Neural crest cell (in vitro differentiated cells): ENCODE measurements around the gene OR8K5. TPM values are rescaled to one million over a fixed set of nuclear protein-coding genes. Genes with fewer than 3 reads are reported as not detected.

Source experiments
- DNase-seq: peaks from one replicate; pipeline ENCODE4 v3.0.0; 2021; ENCODE audit warnings: low read depth, mixed read lengths, low spot score
- H3K27ac Mint-ChIP-seq: one replicate; pipeline ENCODE4 v1.8.0; 2021; ENCODE audit warnings: mild to moderate bottlenecking, mixed read lengths; ENCODE audit not compliant: unreplicated experiment
- H3K27me3 Mint-ChIP-seq: 2 replicates; pipeline ENCODE4 v1.8.0; 2021; ENCODE audit warnings: low read depth, mild to moderate bottlenecking, mixed read lengths
- H3K36me3 Mint-ChIP-seq: 2 replicates; pipeline ENCODE4 v1.8.0; 2021; ENCODE audit warnings: low read depth, mild to moderate bottlenecking, mixed read lengths
- H3K4me1 Mint-ChIP-seq: 2 replicates; pipeline ENCODE4 v1.8.0; 2021; ENCODE audit warnings: mixed read lengths
- H3K4me3 Mint-ChIP-seq: one replicate; pipeline ENCODE4 v1.8.0; 2021; ENCODE audit warnings: mild to moderate bottlenecking, mixed read lengths
- H3K9me3 Mint-ChIP-seq: 2 replicates; pipeline ENCODE4 v1.8.0; 2021; ENCODE audit warnings: mixed read lengths
- long read RNA-seq: library from polyadenylated mRNA; unstranded; transcript quantifications from one replicate; pipeline ENCODE4 v2.0.0, GENCODE V29; 2020
- total RNA-seq: library from RNA; stranded (reverse); gene quantifications from 2 replicates; pipeline ENCODE4 v1.2.1, GENCODE V29; 2021
- TF ChIP-seq, protein P1 (sequence below): fragments of 200-600 bp; sonication (generic); conservative IDR thresholded peaks from 2 replicates; pipeline ENCODE4 v1.5.0; 2021; ENCODE audit warnings: antibody characterized with exemption, mild to moderate bottlenecking

Gene OR8K5, protein sequence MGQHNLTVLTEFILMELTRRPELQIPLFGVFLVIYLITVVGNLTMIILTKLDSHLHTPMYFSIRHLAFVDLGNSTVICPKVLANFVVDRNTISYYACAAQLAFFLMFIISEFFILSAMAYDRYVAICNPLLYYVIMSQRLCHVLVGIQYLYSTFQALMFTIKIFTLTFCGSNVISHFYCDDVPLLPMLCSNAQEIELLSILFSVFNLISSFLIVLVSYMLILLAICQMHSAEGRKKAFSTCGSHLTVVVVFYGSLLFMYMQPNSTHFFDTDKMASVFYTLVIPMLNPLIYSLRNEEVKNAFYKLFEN
- not detected in 2 replicates for total RNA-seq
- long read RNA-seq, result 0 reads

DNA sequence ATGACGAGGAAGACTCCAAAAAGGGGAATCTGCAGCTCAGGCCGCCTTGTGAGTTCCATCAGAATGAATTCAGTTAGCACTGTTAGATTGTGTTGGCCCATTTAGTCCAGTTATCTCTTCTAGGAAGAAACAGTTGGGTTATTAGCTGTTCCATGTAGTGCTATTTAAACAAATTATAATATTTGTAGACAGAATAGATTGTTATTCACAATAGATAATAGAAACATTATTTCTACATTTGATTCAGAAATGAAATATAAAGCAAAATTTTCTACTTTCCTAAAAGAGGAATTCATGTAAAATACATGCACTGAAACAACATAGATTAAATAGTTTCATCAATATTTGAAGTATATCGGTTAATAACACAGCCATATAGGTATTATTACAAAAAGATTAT, at the start of gene OR8K5:
Gene OR8K5, minus strand, starts transcription at position 101 of the 400 bp plus-strand sequence. Its CDS starts 0 bp downstream, at position 101.
- no peaks in the 10 kb centered on the region for H3K27me3 Mint-ChIP-seq
- no peaks in the 10 kb centered on the region for H3K4me1 Mint-ChIP-seq
- no peaks in the 10 kb centered on the region for H3K36me3 Mint-ChIP-seq
- no peak within 1 kb of the TSS for H3K27ac Mint-ChIP-seq
- no peak for DNase-seq
- TF ChIP-seq, protein P1, sequence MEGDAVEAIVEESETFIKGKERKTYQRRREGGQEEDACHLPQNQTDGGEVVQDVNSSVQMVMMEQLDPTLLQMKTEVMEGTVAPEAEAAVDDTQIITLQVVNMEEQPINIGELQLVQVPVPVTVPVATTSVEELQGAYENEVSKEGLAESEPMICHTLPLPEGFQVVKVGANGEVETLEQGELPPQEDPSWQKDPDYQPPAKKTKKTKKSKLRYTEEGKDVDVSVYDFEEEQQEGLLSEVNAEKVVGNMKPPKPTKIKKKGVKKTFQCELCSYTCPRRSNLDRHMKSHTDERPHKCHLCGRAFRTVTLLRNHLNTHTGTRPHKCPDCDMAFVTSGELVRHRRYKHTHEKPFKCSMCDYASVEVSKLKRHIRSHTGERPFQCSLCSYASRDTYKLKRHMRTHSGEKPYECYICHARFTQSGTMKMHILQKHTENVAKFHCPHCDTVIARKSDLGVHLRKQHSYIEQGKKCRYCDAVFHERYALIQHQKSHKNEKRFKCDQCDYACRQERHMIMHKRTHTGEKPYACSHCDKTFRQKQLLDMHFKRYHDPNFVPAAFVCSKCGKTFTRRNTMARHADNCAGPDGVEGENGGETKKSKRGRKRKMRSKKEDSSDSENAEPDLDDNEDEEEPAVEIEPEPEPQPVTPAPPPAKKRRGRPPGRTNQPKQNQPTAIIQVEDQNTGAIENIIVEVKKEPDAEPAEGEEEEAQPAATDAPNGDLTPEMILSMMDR, result no peak
- no peak within 1 kb of the TSS for H3K4me3 Mint-ChIP-seq
- peaks cover 10% of the 10 kb centered on the region for H3K9me3 Mint-ChIP-seq

GRCh38 chr11:56207790-56208189, 47.7 kb upstream of the OR8K5 start:
- Mint-ChIP-seq H3K4me1 (no peaks in the 10 kb centered on the region), H3K9me3 (no peaks in the 10 kb centered on the region), H3K27me3 (no peaks in the 10 kb centered on the region), H3K36me3 (no peaks in the 10 kb centered on the region), H3K27ac (no peak overlapping the region), H3K4me3 (no peak overlapping the region)
- TF ChIP-seq, protein P1, result no peak
- no peak for DNase-seq

- no peak for DNase-seq
- TF ChIP-seq, protein P1, result no peak
- H3K27ac Mint-ChIP-seq, result no peak overlapping the region
- no peaks in the 10 kb centered on the region for H3K27me3 Mint-ChIP-seq
- H3K4me1 Mint-ChIP-seq, result no peaks in the 10 kb centered on the region
- H3K36me3 Mint-ChIP-seq, result no peaks in the 10 kb centered on the region
- H3K4me3 Mint-ChIP-seq, result no peak overlapping the region
- peaks cover 2% of the 10 kb centered on the region for H3K9me3 Mint-ChIP-seq
These were observed 37.2 kb upstream of the OR8K5 start for GRCh38 chr11:56197367-56197766.

DNA sequence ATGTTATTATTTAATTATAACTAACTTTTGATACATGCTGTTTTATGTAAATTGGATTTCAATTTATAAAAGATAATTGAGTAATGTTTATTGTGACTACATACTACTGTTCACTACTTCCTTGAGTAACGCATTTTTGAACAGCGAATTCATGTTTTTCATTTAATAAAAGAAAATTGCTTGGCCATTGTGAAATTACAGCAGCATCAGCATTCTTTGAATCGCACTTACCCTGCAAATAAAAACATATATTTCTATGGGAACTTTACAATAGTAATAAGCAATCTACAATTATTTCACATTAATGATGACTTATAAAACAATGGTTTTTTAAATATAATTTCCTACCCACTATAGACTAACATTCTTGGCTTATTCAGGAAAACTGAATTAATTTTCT, 36.6 kb upstream of the OR8K5 start:
- H3K27me3 Mint-ChIP-seq, result no peaks in the 10 kb centered on the region
- peaks cover 3% of the 10 kb centered on the region for H3K9me3 Mint-ChIP-seq
- no peaks in the 10 kb centered on the region for H3K4me1 Mint-ChIP-seq
- TF ChIP-seq, protein P1, result no peak
- no peaks in the 10 kb centered on the region for H3K36me3 Mint-ChIP-seq
- no peak overlapping the region for H3K27ac Mint-ChIP-seq
- no peak overlapping the region for H3K4me3 Mint-ChIP-seq
- DNase-seq, result no peak

DNA sequence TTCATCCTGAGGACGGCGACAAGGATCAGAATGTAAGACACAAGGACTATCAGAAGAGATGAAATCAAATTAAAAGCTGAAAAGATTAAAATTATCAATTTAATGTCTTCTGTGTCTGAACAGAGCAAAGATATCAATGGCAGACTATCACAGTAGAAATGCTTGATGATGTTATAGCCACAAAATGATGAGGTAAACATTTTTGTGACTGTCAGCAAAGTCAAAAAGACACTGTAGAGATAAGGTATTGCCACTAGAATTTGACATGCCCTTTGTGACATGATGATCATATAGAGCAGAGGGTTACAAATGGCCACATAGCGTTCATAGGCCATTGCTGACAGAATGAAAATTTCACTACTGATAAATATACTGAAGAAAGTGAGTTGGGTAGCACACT, 28.5 kb upstream of the OR8K5 start:
- Mint-ChIP-seq H3K36me3 (no peaks in the 10 kb centered on the region), H3K27ac (no peak overlapping the region), H3K9me3 (peaks cover 9% of the 10 kb centered on the region), H3K4me1 (no peaks in the 10 kb centered on the region), H3K27me3 (no peaks in the 10 kb centered on the region), H3K4me3 (no peak overlapping the region)
- no peak for DNase-seq
- TF ChIP-seq, protein P1, result no peak
